HG03442 (cell line): ENCODE results near the gene SLC25A28.

ENCODE experiments used
- ATAC-seq: cut with Tn5 transposase; IDR thresholded peaks from one replicate; pipeline ENCODE4 v1.9.1; 2021; ENCODE audit warnings: mild to moderate bottlenecking, moderate library complexity; ENCODE audit not compliant: unreplicated experiment

The SLC25A28 gene

DNA sequence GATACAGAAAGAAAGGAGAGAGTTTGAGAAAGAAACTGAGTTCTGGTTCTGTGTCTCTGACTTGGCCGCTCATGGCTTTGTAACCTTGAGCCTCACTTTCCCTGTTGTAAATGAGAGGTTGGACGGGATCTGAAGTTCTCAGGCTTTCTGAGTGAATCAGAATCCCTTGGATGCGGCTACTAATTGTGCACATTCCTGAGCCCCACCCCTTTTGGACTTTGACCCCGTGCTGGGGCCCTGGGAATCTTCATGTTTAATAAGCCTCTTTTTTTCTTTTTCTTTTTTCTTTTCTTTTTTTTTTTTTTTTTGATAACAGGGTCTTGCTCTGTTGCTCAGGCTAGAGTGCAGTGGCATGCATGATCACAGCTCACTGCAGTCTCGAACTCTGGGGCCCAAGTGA lies 26.9 kb downstream of the SLC25A28 start:
- no peak for ATAC-seq

DNA sequence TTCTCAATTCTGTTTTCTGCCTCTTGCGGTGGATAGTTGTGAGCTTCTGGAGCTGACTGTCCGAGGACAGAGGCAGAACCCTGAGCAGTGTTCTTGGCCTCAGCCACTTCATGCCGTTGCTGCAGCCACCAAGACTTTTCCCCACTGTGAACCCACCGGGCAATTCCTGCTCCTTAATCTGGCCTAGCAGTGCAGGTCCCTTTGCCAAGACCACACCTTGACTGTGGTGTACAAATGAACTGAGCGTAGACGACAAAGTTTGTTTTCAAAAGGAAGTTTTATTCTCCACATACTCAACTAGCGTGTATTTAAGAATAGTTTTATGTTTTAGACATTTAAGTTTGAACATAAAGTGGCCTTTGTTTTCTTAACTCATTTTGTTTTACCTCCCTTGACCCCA lies 29.4 kb downstream of the SLC25A28 start:
- no peak for ATAC-seq

DNA sequence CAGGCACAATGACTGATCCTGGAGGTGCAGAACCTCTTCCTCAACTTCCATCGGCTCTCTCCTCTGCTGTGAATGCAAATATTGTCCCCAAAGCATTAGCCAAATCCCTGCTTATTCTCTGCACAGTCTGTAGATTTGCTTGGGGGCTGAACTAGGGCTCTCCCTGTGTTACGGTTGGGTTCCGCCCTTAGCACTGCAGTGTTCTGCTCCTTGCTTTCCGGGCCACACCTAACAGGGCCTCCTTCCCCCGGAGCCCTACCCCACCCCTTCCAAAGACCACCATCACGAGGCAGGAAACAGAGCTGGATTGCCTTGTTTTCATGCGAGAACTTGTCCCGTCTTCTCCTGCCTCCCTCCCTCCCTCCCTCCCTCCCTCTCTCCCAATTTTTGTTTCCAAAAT lies 36.6 kb downstream of the SLC25A28 start:
- no peak for ATAC-seq

DNA sequence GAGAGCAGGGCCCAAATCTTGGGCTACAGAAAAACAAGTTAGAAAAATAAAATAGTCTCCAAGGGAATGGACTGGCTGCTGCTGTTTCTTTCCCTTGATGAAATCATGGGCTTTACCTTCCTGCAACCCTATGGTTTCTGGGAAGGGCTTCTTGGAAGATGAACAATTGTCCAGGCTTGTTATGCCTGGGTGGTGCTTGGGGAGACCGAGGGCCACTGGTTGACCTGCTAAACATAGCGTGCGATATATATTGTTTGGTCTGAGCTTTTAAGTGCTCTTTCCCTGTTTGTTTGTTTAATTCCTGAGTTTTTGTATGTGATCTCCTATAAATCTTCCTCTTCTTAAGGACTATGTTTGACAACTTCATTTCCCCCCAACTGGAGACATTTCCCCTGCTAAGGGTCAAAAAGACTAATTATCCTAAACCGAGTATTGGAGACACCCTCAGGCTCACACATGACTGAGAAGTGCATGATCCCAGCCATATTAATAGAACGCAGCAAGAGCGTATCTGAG lies 37.9 kb downstream of the SLC25A28 start:
- ATAC-seq, result no peak

DNA sequence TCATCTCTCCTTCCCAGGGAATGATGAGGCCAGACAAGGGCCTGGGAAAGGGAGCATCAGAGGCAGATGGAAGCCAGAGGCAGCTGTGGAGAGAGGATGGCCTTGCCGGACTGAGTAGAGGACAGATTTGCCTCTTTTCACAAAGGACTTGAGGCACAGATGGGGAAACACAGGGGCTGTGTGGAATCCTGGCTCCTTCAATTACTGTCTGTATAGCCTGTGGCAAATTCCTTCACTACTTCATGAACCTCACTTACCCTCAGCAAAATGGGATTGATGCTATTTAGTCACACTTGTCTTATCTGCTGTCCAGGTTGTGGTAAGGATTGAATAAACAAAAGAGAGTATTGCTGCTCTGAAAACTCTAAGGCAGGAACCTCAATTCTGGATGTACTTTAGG lies 40.3 kb downstream of the SLC25A28 start:
- no peak for ATAC-seq

DNA sequence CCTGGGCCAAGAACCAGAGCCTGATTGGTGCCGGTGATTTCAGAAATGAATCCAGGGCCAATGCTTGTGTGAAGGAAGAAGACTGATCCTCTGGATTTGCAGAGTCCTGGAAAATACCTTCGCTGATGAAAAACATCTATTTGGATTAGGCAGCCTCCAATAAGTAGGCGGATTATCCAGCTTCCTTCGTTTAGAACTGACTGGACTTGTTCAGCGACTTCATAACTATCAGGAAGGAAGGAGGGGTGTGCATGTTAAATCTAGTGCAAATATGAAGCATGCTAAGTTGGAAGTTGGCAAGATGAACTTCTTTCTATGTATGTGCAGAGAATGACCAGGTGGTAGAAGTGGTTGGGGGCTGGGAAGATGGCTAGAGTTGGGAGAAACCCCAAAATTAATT lies 46.4 kb downstream of the SLC25A28 start:
- ATAC-seq, result no peak

DNA sequence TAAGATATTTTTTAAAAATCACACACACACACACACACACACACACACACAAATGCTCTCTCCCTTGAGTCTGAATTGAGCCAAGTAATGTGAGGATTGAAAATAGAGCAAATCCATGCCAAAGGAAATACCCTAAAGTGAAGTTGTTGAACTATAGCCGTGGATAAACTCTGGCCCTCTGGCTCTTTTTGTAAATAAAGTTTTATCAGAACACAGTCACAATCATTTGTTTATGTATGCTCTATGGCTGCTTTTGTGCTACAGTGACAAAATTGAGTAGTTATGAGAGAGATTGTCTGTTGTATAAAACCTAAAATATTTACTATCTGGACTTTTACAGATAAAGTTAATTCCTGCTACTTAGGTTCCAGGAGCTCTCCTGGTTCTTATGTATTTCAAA lies 48.4 kb downstream of the SLC25A28 start:
- ATAC-seq, result no peak

DNA sequence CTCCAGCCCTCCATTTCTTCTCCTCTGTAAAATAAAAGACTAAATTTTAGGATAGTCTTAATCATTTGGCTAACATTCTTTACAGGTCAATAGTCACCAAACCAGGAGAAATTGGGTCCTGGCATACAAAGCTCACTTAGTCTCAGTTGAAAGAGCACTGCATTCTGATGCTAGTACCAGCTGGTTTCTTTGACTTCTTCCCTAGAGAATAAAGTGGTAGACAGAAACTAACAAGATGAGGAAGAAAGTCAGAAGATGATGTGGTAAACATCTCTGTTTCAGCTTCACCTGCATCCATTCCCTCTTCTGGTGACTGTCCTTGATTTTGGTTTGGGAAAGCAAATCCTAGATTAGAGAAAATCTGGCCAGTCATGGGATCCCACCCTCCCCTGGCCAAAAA lies 50.3 kb downstream of the SLC25A28 start:
- no peak for ATAC-seq

DNA sequence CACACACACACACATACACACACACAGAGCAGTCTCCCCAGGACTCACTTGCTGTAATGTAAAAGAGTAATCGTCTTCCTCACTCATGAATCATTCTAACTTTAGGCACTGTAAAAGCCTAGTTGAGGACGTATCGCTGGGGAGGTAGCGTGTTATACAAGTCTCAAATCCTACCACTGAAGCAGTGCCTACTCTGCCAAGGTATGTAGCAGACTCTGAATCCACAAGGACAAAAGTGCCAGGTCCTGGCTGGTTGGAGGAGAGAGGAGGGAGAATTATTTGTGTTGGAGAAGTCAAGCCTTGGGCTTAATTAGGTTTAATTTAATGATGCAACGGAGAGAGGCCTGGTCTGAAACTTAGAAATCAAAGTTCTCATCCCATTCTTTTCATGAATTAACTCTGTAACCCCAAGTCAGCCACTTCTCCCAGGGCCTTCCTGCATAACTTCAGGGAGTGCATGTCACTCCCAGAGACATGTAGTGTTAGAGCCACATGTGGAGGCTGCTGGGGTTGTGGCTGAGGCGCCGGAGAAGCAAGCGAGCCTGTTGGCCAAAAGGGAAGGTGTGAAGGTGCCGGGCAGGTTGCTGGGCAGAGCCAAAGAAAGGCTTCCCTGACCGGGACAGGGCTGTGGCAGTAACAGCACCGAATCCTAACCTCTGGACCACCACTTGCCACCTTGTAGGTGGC lies 50.8 kb downstream of the SLC25A28 start:
- ATAC-seq, result no peak

DNA sequence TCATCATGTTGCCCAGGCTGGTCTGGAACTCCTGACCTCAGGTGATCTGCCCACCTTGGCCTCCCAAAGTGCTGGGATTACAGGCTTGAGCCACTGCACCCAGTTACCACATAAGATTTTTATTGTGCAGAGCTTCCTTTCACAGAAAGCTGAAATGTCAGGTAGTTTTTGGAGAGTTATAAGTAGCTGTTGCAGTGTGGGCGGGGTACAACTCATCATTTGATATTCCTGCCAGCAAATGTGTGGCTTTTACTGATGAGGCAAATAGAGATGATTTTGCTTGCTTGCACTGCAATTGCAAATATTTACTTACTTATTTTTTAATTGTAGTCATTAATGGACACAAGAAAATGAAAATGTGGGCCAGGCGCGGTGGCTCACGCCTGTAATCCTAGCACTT lies 55.1 kb downstream of the SLC25A28 start:
- no peak for ATAC-seq

DNA sequence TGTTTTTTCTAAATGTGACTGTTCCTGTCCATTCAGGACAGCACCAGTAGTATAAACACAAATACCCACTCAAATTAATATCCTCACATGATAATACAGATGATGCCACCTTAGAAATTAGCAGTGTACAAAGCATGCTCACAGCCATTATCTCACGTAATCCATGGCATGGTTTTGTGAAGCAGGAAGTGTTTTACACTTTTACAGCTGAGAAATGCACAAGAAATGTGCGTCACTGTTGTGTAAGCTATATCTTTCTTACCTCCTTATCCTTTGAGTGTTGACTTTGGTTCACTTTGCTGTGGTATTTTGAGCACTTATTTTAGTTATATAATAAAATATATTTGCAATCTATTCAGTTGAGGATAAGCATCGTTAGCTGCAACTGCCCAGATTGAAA lies 55.9 kb downstream of the SLC25A28 start:
- ATAC-seq, result no peak

DNA sequence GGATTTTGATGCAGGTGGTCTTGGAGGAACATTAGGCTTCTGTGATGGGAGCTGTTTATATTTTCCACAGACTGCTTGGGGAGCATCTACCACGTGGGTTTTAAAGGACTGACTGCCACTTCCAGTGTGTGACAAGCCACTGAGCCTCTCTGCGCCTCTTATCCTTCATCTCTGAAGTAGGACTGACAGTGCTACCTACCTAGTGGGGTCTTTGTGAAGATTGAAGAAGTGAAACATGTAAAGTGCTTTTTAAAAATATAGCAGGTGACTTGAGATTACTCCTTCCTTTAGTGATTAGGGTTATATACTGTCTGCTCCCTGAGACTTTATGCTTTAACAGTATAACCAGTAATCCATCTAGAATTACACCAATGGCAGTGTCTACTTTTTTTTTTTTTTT lies 57.6 kb downstream of the SLC25A28 start:
- no peak for ATAC-seq
